Endothelial cell of hepatic sinusoid (primary cell): ENCODE results near the gene HCN3.
"Not testable (repeated sequence)": the region's sequence is repeated elsewhere in the genome, so short reads cannot be mapped to it uniquely, and the experiment has no call there.

Experiments
- in situ Hi-C: cut with HindIII; loops from 2 replicates; pipeline ENCODE4 v1.10.0; 2017; ENCODE audit warnings: low sequenced_read_pairs

HCN3 gene

GRCh38 chr1:155277070-155277901 lies at the start of gene HCN3:
TSS of gene HCN3 (plus strand) at chr1:155277463. CDS start at chr1:155277591, 128 bp downstream.
- in situ Hi-C loops: no loop called here

DNA sequence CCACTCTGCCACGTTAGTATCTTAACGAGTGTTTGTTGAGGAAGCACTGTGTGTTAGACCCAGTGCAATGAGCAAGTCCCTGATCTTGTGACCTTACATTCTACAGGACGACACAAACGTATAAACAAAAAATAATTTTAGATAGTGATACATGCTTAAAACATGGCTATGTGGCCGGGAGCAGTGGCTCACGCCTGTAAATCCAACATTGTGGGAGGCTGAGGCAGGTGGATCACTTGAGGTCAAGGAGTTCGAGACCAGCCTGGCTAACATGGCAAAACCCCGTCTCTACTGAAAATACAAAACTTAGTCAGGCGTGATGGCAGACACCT lies 49.2 kb upstream of the HCN3 start:
- in situ Hi-C loops: no loop called here

DNA sequence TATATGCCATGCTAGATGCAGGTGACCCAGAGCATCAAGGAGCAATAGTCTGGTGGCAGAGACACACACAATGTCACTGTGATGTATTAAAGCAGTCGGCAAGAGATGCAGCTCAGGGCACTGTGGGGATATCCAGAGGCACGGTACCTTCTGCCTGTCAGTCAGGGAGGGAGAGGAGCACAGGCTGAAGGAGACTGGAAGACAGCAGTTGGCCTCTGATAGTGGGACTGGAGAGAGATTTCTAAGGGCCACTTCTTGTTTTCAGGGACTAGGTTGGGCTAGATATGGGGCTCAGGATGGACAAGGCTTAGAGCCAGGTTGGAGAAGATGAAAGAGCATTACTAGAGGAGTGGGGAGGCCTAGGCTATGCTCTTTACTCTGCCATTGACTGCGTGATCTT lies 46.0 kb upstream of the HCN3 start:
- in situ Hi-C loops: not testable (repeated sequence)

- in situ Hi-C loops: not testable (repeated sequence)
These were observed 45.0 kb upstream of the HCN3 start for GRCh38 chr1:155232001-155232978.

- in situ Hi-C loops: not testable (repeated sequence)
These were observed 43.8 kb upstream of the HCN3 start for GRCh38 chr1:155233502-155233901.

DNA sequence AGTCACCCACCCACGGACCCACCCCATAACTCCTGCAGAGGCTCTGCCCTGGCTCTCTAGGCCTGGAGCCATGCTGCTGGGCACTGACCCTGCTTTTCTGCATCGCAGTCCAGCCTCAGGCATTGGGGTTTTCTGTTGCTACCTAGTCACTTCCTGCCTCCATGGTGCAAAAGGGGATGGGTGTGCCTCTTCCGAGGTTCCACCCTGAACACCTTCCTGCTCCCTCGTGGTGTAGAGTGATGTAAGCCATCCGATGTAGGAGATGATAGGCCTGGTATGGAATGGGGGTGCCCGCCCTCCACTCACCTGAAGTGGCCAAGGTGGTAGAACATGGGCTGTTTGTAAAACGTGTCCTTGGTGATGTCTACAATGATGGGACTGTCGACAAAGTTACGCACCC lies 41.9 kb upstream of the HCN3 start:
- in situ Hi-C loops: not testable (repeated sequence)

DNA sequence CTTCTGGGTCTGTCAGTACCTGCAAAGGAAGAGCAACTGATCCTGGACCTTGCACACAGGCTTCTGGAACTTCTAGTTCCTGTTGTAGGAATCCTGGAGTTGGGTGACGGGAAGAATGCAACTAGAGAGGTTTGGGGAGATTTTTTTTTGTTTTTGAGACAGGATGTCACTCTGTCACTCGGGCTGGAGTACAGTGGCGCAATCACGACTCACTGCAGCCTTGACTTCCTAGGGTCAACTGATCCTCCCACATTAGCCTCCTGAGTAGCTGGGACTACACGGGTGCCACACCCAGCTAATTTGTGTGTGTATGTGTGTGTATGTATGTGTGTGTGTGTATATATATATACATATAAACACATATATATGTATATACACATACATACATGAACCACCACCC lies 40.8 kb upstream of the HCN3 start:
- in situ Hi-C loops: no loop called here

- in situ Hi-C loops: no loop called here
These were observed 36.1 kb upstream of the HCN3 start for GRCh38 chr1:155241069-155241679.

DNA sequence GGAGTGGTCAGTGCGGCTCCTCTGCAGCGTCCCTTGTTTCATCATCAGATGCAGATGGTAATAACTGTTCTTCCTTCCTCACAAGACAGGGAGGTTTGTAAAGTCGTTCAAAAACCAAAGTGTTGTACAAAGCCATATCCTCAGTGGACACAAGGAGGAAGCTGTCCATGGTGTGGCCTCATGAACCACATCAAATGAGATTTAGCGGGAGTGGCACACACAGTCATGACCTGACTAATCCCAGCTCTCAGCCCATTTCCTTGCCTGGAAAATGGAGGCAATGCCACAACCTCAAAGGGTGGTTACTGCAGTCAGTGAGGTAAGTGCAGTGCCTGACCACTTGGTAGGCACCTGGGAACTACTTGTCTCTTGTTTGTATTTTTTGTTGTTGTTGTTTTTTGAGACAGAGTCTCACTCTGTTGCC lies 35.4 kb upstream of the HCN3 start:
- in situ Hi-C loops: no loop called here

- in situ Hi-C loops: no loop called here
These were observed 34.4 kb upstream of the HCN3 start for GRCh38 chr1:155242805-155243358.

GRCh38 chr1:155244368-155245162 lies 32.7 kb upstream of the HCN3 start:
- in situ Hi-C loops: no loop called here

GRCh38 chr1:155245163-155245524 lies 32.1 kb upstream of the HCN3 start:
- in situ Hi-C loops: no loop called here

GRCh38 chr1:155246796-155247195 lies 30.5 kb upstream of the HCN3 start:
- in situ Hi-C loops: not testable (repeated sequence)

GRCh38 chr1:155247667-155248553 lies 29.4 kb upstream of the HCN3 start:
- in situ Hi-C loops: no loop called here

GRCh38 chr1:155250246-155250632 lies 27.0 kb upstream of the HCN3 start:
- in situ Hi-C loops: no loop called here

GRCh38 chr1:155250633-155251449 lies 26.4 kb upstream of the HCN3 start:
- in situ Hi-C loops: no loop called here

GRCh38 chr1:155251566-155251965 lies 25.7 kb upstream of the HCN3 start:
- in situ Hi-C loops: no loop called here

- in situ Hi-C loops: no loop called here
These were observed 24.1 kb upstream of the HCN3 start for GRCh38 chr1:155253208-155253607.

GRCh38 chr1:155253797-155254196 lies 23.5 kb upstream of the HCN3 start:
- in situ Hi-C loops: no loop called here
